Renal cortex interstitium (tissue), 11 donors: ENCODE measurements around the gene CHST3. TPM values are rescaled to one million over a fixed set of nuclear protein-coding genes. Genes with fewer than 3 reads are reported as not detected.

Experiments used
- DNase-seq, 11 donors: peaks; one replicate each; pipeline ENCODE4 v3.0.0-alpha.2; 2013; ENCODE audit warnings: low read depth in 9 of 11, low spot score in 4 of 11; ENCODE audit errors: extremely low read depth in 1 of 11
- polyA plus RNA-seq, 3 donors: library from polyadenylated mRNA; unstranded; fragments of 120-200 nt; gene quantifications; one replicate each; pipeline ENCODE4 v1.2.1, GENCODE V29; 2013; ENCODE audit not compliant: insufficient read length in 3 of 3

The CHST3 gene
- polyA plus RNA-seq, 3 donors = 14.1 to 19.4 (median 16.2) TPM

- peak; percentile 57 to 91 (median 83) for DNase-seq
These were observed 35.3 kb downstream of the CHST3 start for GRCh38 chr10:71999360-72000072.

GRCh38 chr10:72000073-72001032, 36.2 kb downstream of the CHST3 start:
- DNase-seq = no peak

- no peak for DNase-seq
These were observed 36.8 kb downstream of the CHST3 start for GRCh38 chr10:72001033-72001395.

- no peak for DNase-seq
These were observed 38.4 kb downstream of the CHST3 start for GRCh38 chr10:72002354-72003295.

GRCh38 chr10:72006026-72006425, 41.8 kb downstream of the CHST3 start:
- no peak for DNase-seq

- no peak for DNase-seq
These were observed 43.2 kb downstream of the CHST3 start for GRCh38 chr10:72007246-72007892.

GRCh38 chr10:72008096-72008981, 44.1 kb downstream of the CHST3 start:
- DNase-seq = no peak

GRCh38 chr10:72009051-72009424, 44.8 kb downstream of the CHST3 start:
- no peak for DNase-seq

- DNase-seq = peak in 10 of 11 donors; percentile 66 to 89 (median 77)
These were observed 45.4 kb downstream of the CHST3 start for GRCh38 chr10:72009425-72010081.

- DNase-seq = no peak
These were observed 46.2 kb downstream of the CHST3 start for GRCh38 chr10:72010234-72010973.

GRCh38 chr10:72011016-72011415, 46.8 kb downstream of the CHST3 start:
- DNase-seq = no peak

- DNase-seq = no peak
These were observed 47.3 kb downstream of the CHST3 start for GRCh38 chr10:72011468-72011867.

- no peak for DNase-seq
These were observed 47.8 kb downstream of the CHST3 start for GRCh38 chr10:72011976-72012512.

- DNase-seq = no peak
These were observed 48.6 kb downstream of the CHST3 start for GRCh38 chr10:72012796-72013195.

- DNase-seq = no peak
These were observed 49.2 kb downstream of the CHST3 start for GRCh38 chr10:72013202-72013945.

- no peak for DNase-seq
These were observed 50.0 kb downstream of the CHST3 start for GRCh38 chr10:72014197-72014596.
